K562 (cell line): Measurements from ENCODE around the gene APC2. TPM values are rescaled to one million over a fixed set of nuclear protein-coding genes. Genes with fewer than 3 reads are reported as not detected.

Source experiments
- EGR1 ChIP-seq: fragments of 450-650 bp; conservative IDR thresholded peaks from 2 replicates; pipeline ENCODE4 v1.6.1; 2017; ENCODE audit warnings: mild to moderate bottlenecking
- FOXJ3 ChIP-seq: sonication (generic); formaldehyde crosslinking; IDR thresholded peaks from 2 replicates; pipeline ENCODE4 v1.4.0; 2020; ENCODE audit warnings: mild to moderate bottlenecking, missing genetic modification reagents
- HMGXB4 ChIP-seq: sonication (generic); formaldehyde crosslinking; IDR thresholded peaks from 2 replicates; pipeline ENCODE4 v1.8.1; 2023; ENCODE audit warnings: mild to moderate bottlenecking, missing genetic modification reagents
- HNRNPK ChIP-seq: fragments of 200-400 bp; formaldehyde crosslinking; IDR thresholded peaks from one replicate; pipeline ENCODE4 v1.6.1; 2018; ENCODE audit warnings: mild to moderate bottlenecking, low read depth, low read length; ENCODE audit not compliant: poor library complexity, severe bottlenecking
- MEF2D ChIP-seq: conservative IDR thresholded peaks from 2 replicates; pipeline ENCODE4 v1.6.1; 2016; ENCODE audit warnings: low read depth, missing genetic modification characterization, missing compliant biosample characterization
- RCOR1 ChIP-seq, 2 experiments: IDR thresholded peaks; 2 replicates each; pipeline ENCODE4 v1.6.1; 2012; ENCODE audit warnings: low read depth in 2 of 2, low read length in 2 of 2, borderline replicate concordance in 1 of 2, improper control_type of control experiment in 1 of 2
- SIX5 ChIP-seq, 2 experiments: IDR thresholded peaks; 2 replicates each; pipeline ENCODE4 v1.6.1; 2011; ENCODE audit warnings: low read length in 2 of 2, borderline replicate concordance in 1 of 2, low read depth in 1 of 2, mild to moderate bottlenecking in 1 of 2, moderate library complexity in 1 of 2; ENCODE audit not compliant: insufficient read depth in 1 of 2
- TFAM ChIP-seq: fragments of 250-450 bp; sonication (Bioruptor Pico); conservative IDR thresholded peaks from 2 replicates; pipeline ENCODE4 v1.5.0; 2021; ENCODE audit warnings: mild to moderate bottlenecking, moderate library complexity
- ZBTB12 ChIP-seq: fragments of 250-450 bp; sonication (Bioruptor Pico); IDR thresholded peaks from 2 replicates; pipeline ENCODE4 v1.4.0; 2020
- ZNF165 ChIP-seq: fragments of 250-450 bp; sonication (Bioruptor Pico); IDR thresholded peaks from 2 replicates; pipeline ENCODE4 v1.4.0; 2020; ENCODE audit warnings: borderline replicate concordance
- ZNF239 ChIP-seq: fragments of 250-450 bp; sonication (Bioruptor Pico); IDR thresholded peaks from 2 replicates; pipeline ENCODE4 v1.4.0; 2020; ENCODE audit warnings: mild to moderate bottlenecking
- ZNF318 ChIP-seq, 2 experiments: fragments of 450-650 bp; IDR thresholded peaks; 2 replicates each; pipeline ENCODE4 v1.6.1; 2016; ENCODE audit warnings: mild to moderate bottlenecking in 2 of 2, borderline replicate concordance in 1 of 2, low read depth in 1 of 2, moderate library complexity in 1 of 2
- ZNF584 ChIP-seq: fragments of 200-800 bp; sonication (Bioruptor generic); IDR thresholded peaks from 2 replicates; pipeline ENCODE4 v1.6.1; 2016; ENCODE audit warnings: low read depth, mild to moderate bottlenecking, missing genetic modification characterization, missing compliant biosample characterization
- polyA plus RNA-seq, 8 experiments: library from polyadenylated mRNA; depleted of rRNA in 4 of 8; stranded (reverse) in 5 of 8; unstranded in 3 of 8; fragments of >200 nt; fragmentation: Nextera tagmentation in 2 of 8; fragmentation: Illumina TruSeq in 1 of 8; extraction: Ambion mirVana in 2 of 8; extraction: Trizol in 1 of 8; gene quantifications; 2 replicates each; pipeline versions ENCODE4 v1.2.1 to v1.2.3, GENCODE V29; 2011 to 2014; ENCODE audit warnings: inconsistent platforms in 1 of 8, missing spikeins in 1 of 8
- total RNA-seq, 7 experiments: library from RNA; depleted of rRNA in 6 of 7; stranded (reverse); fragments of >200 nt in 6 of 7; fragmentation: Illumina TruSeq in 2 of 7; extraction: Trizol in 2 of 7; gene quantifications; 2 replicates each; pipeline versions ENCODE4 v1.2.1 to v1.2.3, GENCODE V29; 2011 to 2021; ENCODE audit warnings: low replicate concordance in 1 of 7

Gene APC2
- total and polyA plus RNA-seq, 9 of the 15 experiments (the other 6 are each of a cell fraction or from before 2014, with no cell fraction given) = 0.01 to 0.40 (median 0.05) TPM; not detected in 3

- TF ChIP-seq HMGXB4 (CRISPR knock-in tag) (peak; percentile 59; the same call in 1 of the 2 replicates), ZNF239 (no peak), TFAM (no peak), SIX5 (IDR thresholded peaks at IDR 0.05; ENCODE audit: borderline replicate concordance in 1 of 2, insufficient read depth in 1 of 2, low read depth in 1 of 2, low read length in 2 of 2) (peak; percentile 16 to 28; a peak in 1 of 4 replicates), EGR1 (peak; percentile 66), ZBTB12 (CRISPR knock-in tag) (peak; percentile 57; the same call in 1 of the 2 replicates), FOXJ3 (CRISPR knock-in tag) (no peak), ZNF165 (0 out of 2 replicates have a peak, but pooled peaks have one; percentile 42), HNRNPK (no peak), MEF2D (tag) (no peak), ZNF584 (CRISPR knock-in tag) (no peak), RCOR1 (IDR thresholded peaks at IDR 0.05; ENCODE audit: borderline replicate concordance in 1 of 2, low read depth in 2 of 2, low read length in 2 of 2) (peak in 1 of 2 experiments; percentile 78; a peak in 2 of 4 replicates), ZNF318 (IDR thresholded peaks at IDR 0.05; ENCODE audit: borderline replicate concordance in 1 of 2, low read depth in 1 of 2) (peak in 1 of 2 experiments; percentile 96; a peak in 2 of 4 replicates)
Observed at GRCh38 chr19:1438035-1438932, 11.6 kb upstream of the APC2 start, which contains the start of gene RPS15 (continued).
